H1 (cell line): ENCODE measurements around the gene GABPB2. TPM values are rescaled to one million over a fixed set of nuclear protein-coding genes. Genes with fewer than 3 reads are reported as not detected.

Experiments used
- ATF2 ChIP-seq: IDR thresholded peaks from 2 replicates; pipeline ENCODE4 v1.6.1; 2012; ENCODE audit warnings: low read length, inconsistent platforms
- BACH1 ChIP-seq: IDR thresholded peaks from 2 replicates; pipeline ENCODE4 v1.6.1; 2012; ENCODE audit warnings: low read length, improper control_type of control experiment
- CEBPB ChIP-seq: IDR thresholded peaks from 2 replicates; pipeline ENCODE4 v1.6.1; 2012; ENCODE audit warnings: low read depth, low read length
- CHD7 ChIP-seq: fragments of 300-600 bp; sonication (generic); IDR thresholded peaks from 2 replicates; pipeline ENCODE4 v1.7.1; 2012; ENCODE audit warnings: low read length, moderate library complexity, mild to moderate bottlenecking, inconsistent platforms; ENCODE audit not compliant: insufficient replicate concordance
- EGR1 ChIP-seq: IDR thresholded peaks from 2 replicates; pipeline ENCODE4 v1.6.1; 2011; ENCODE audit warnings: low read depth, low read length, borderline replicate concordance
- KDM5A ChIP-seq: fragments of 200-600 bp; IDR thresholded peaks from 2 replicates; pipeline ENCODE4 v1.7.1; 2012; ENCODE audit warnings: mild to moderate bottlenecking, low read length, inconsistent platforms, mixed read lengths
- POLR2AphosphoS5 ChIP-seq: IDR thresholded peaks from 2 replicates; pipeline ENCODE4 v1.6.1; 2011; ENCODE audit warnings: low read depth, low read length
- POU5F1 ChIP-seq: IDR thresholded peaks from 2 replicates; pipeline ENCODE4 v1.6.1; 2011; ENCODE audit warnings: low read depth, mild to moderate bottlenecking, low read length, moderate library complexity
- TBP ChIP-seq: IDR thresholded peaks from 2 replicates; pipeline ENCODE4 v1.6.1; 2011; ENCODE audit warnings: low read depth, low read length, improper control_type of control experiment
- TCF12 ChIP-seq: IDR thresholded peaks from 2 replicates; pipeline ENCODE4 v1.6.1; 2011; ENCODE audit warnings: low read depth, mild to moderate bottlenecking, low read length
- ZNF274 ChIP-seq: IDR thresholded peaks from 2 replicates; pipeline ENCODE4 v1.7.0; 2012; ENCODE audit warnings: low read length, borderline replicate concordance; ENCODE audit errors: extremely low read depth
- polyA plus RNA-seq, 7 experiments: library from polyadenylated mRNA; depleted of rRNA in 3 of 7; stranded (reverse) in 5 of 7; unstranded in 2 of 7; fragments of >200 nt in 5 of 7; fragments of 200-250 nt in 2 of 7; gene quantifications; 1 replicate in 5 of 7; 2 replicates in 1 of 7; 4 replicates in 1 of 7; pipeline versions ENCODE4 v1.2.1 to v1.2.3, GENCODE V29; 2011 to 2013; ENCODE audit warnings: missing spikeins in 2 of 7, mixed read lengths in 2 of 7
- total RNA-seq: library from RNA; stranded (reverse); fragmentation: NEBNext Ultra II Directional; extraction: Animal tissue kit (Norgen Biotek cat#: 25700); gene quantifications from 2 replicates; pipeline ENCODE4 v1.2.1, GENCODE V29; 2021

GABPB2 gene
- total and polyA plus RNA-seq, 2 of the 8 experiments (the other 6 are each of a cell fraction or from before 2014, with no cell fraction given) = 1.8 to 2.4 TPM

GRCh38 chr1:151159373-151159772 is 88.8 kb downstream of the GABPB2 start (continued):
- no peak for TF ChIP-seq CHD7
- no peak for TF ChIP-seq POLR2AphosphoS5
- TF ChIP-seq EGR1 = no peak
- no peak for TF ChIP-seq KDM5A
- TF ChIP-seq ZNF274 = no peak
- no peak for TF ChIP-seq TBP
- no peak for TF ChIP-seq BACH1
- no peak for TF ChIP-seq CEBPB
- no peak for TF ChIP-seq TCF12
- no peak for TF ChIP-seq POU5F1
- TF ChIP-seq ATF2 = no peak
